ENCODE data around the gene GARNL3.

GARNL3 gene

GRCh38 chr9:127437497-127438264 lies 173.1 kb downstream of the GARNL3 start:
- no peak overlapping the region for H3K9ac ChIP-seq (ENCODE audit: low read length)
- H3K4me3 ChIP-seq (ENCODE audit: low read length) = no peak overlapping the region
- no peaks in the 10 kb centered on the region for H3K27me3 ChIP-seq (ENCODE audit: control insufficient read depth, insufficient read depth, low read length)
- peaks cover 47% of the 10 kb centered on the region for H3K36me3 ChIP-seq (ENCODE audit: control insufficient read depth, insufficient read depth, low read length)
- H3K4me1 ChIP-seq (ENCODE audit: control insufficient read depth, insufficient read depth, low read length) = no peaks in the 10 kb centered on the region
- peak overlapping the region; percentile 15 for H3K27ac ChIP-seq (ENCODE audit: low read depth, low read length)

DNA sequence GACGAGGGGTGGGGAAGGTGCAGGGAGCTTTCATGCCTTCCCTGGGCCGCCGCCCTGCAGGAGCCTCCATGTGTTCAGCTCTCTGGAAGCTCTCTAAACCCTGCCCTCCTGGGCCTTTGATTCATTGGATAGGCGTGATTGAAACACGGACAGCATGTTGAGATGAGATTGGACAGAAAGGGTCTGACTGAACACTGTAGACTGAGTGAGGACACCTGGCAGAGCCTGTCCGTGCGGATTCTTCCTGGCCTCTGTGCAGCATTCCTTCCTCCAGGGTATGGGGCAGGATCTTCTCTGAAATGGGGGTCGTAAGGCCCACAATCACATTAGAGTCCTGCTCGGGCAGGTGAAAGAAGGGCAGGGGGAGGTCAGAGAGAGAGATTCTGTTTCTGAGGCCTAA lies 173.8 kb downstream of the GARNL3 start:
- Histone ChIP-seq H3K4me3 (ENCODE audit: low read length) (no peak overlapping the region), H3K36me3 (ENCODE audit: control insufficient read depth, insufficient read depth, low read length) (peaks cover 43% of the 10 kb centered on the region), H3K27ac (ENCODE audit: low read depth, low read length) (no peak overlapping the region), H3K9ac (ENCODE audit: low read length) (no peak overlapping the region), H3K27me3 (ENCODE audit: control insufficient read depth, insufficient read depth, low read length) (no peaks in the 10 kb centered on the region), H3K4me1 (ENCODE audit: control insufficient read depth, insufficient read depth, low read length) (no peaks in the 10 kb centered on the region)
